SK-N-MC (cell line): ENCODE results near the gene VPS41.

Source experiments
- DNase-seq: peaks from one replicate; pipeline ENCODE4 v3.0.0-alpha.2; 2011; ENCODE audit warnings: low read depth, low spot score
- H3K27ac ChIP-seq: fragments of 200-600 bp; sonication (generic); 2 replicates; pipeline ENCODE4 v1.5.1; 2016; ENCODE audit warnings: mixed run types
- H3K36me3 ChIP-seq: fragments of 200-600 bp; sonication (generic); 2 replicates; pipeline ENCODE4 v1.6.1; 2017; ENCODE audit warnings: antibody characterized with exemption, low read length, mixed read lengths; ENCODE audit not compliant: insufficient read depth
- H3K4me3 ChIP-seq: fragments of 200-600 bp; sonication (generic); 2 replicates; pipeline ENCODE4 v1.5.1; 2016
- H3K9ac ChIP-seq: fragments of 200-600 bp; sonication (generic); 2 replicates; pipeline ENCODE4 v1.8.0; 2017; ENCODE audit warnings: mixed run types, mixed read lengths; ENCODE audit not compliant: insufficient read length
- H3K9me3 ChIP-seq: fragments of 200-600 bp; sonication (generic); 2 replicates; pipeline ENCODE4 v1.6.1; 2017; ENCODE audit warnings: low read depth, mild to moderate bottlenecking, antibody characterized with exemption, low read length, moderate library complexity, mixed read lengths
- EZH2 ChIP-seq: fragments of 200-600 bp; sonication (generic); IDR thresholded peaks from one replicate; pipeline ENCODE4 v1.6.1; 2017; ENCODE audit warnings: antibody characterized with exemption
- FOXP2 ChIP-seq: optimal IDR thresholded peaks from 2 replicates; pipeline ENCODE3; 2011; ENCODE audit warnings: mild to moderate bottlenecking, moderate library complexity; ENCODE audit not compliant: insufficient read depth; ENCODE audit errors: extremely low read length, control extremely low read depth
- POLR2AphosphoS5 ChIP-seq: IDR thresholded peaks from 2 replicates; pipeline ENCODE4 v1.6.1; 2012; ENCODE audit warnings: mild to moderate bottlenecking, low read depth, low read length, borderline replicate concordance

Gene VPS41

DNA sequence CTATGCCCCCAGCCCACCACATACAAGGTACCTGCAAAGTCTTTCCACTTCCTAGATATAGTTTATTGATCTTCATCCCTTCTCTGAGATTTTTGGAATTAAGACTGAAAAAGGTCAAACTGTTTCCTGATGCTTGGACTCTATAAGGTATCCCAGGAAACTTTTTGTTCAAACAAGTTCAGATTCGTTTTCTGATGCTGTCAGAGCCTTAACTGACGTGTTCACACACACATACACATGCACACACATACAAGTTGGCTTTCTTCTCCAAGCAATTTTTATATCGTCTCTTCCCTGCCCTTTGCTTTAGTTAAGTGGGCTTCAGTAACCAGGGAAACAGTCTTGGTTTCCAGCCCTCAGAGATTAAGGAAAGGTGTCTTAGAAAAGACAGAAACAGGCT, 11.7 kb upstream of the VPS41 start:
- Histone ChIP-seq H3K27ac (no peak overlapping the region), H3K9me3 (no peaks in the 10 kb centered on the region)

GRCh38 chr7:38916396-38916795, 7.4 kb upstream of the VPS41 start:
- TF ChIP-seq POLR2AphosphoS5 (no peak), EZH2 (no peak), FOXP2 (no peak)
- no peak for DNase-seq
- no peak overlapping the region for H3K9ac ChIP-seq
- H3K36me3 ChIP-seq, result no peaks in the 10 kb centered on the region
- H3K27ac ChIP-seq, result no peak overlapping the region
- no peaks in the 10 kb centered on the region for H3K9me3 ChIP-seq
- no peak overlapping the region for H3K4me3 ChIP-seq

More for the DNA sequence above, 11.7 kb upstream of the VPS41 start:
- DNase-seq, result no peak
- TF ChIP-seq POLR2AphosphoS5 (no peak), FOXP2 (no peak), EZH2 (no peak)
- Histone ChIP-seq H3K9ac (no peak overlapping the region), H3K36me3 (no peaks in the 10 kb centered on the region), H3K4me3 (no peak overlapping the region)

DNA sequence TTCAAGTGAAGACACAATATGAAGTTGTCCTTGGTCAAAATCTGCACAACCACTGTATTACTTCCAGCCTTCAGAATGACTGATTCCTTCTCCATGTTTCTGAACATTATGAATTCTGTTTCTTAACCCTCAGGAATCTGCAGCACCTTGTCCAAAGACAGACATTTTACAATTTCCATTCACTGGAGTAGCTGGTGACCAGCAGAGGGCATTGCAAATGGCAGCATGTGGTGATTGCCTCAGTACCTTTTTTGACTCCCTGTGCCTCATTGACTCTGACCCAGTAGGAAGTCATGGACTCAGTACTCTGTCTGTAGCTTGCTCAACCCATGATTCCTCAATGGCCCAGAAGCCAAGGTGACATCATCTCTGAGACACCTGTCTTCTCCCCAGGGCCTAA, 879 bp upstream of the VPS41 start:
- no peak for DNase-seq
- no peaks in the 10 kb centered on the region for H3K36me3 ChIP-seq
- TF ChIP-seq POLR2AphosphoS5, result no peak
- no peak for TF ChIP-seq FOXP2
- TF ChIP-seq EZH2, result no peak
- no peaks in the 10 kb centered on the region for H3K9me3 ChIP-seq
- H3K9ac ChIP-seq, result no peak overlapping the region
- H3K4me3 ChIP-seq, result no peak overlapping the region
- H3K27ac ChIP-seq, result no peak overlapping the region

DNA sequence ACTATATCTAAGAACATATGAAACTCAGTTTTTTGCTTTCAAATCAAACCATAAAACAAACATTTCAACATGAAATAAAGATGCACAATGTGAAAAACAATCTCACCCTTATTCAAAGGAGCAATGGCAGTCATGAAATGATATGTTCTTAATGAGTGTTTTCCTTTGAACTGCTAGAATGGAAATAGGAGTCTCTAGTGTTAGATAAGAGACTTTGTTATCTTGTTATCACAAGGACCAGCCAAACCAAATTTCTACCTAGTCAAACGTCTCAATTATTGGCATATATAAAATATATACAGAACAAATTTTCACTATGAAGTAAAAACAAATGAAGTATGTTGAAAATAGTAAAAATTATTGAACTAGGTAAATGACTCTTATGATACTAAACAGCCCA, 1.2 kb downstream of the VPS41 start:
- Histone ChIP-seq H3K9me3 (no peaks in the 10 kb centered on the region), H3K27ac (no peak overlapping the region), H3K36me3 (no peaks in the 10 kb centered on the region), H3K4me3 (peak overlapping the region; percentile 90; the same call in 1 of the 2 replicates), H3K9ac (no peak overlapping the region)
- TF ChIP-seq POLR2AphosphoS5, result no peak
- DNase-seq, result no peak

DNA sequence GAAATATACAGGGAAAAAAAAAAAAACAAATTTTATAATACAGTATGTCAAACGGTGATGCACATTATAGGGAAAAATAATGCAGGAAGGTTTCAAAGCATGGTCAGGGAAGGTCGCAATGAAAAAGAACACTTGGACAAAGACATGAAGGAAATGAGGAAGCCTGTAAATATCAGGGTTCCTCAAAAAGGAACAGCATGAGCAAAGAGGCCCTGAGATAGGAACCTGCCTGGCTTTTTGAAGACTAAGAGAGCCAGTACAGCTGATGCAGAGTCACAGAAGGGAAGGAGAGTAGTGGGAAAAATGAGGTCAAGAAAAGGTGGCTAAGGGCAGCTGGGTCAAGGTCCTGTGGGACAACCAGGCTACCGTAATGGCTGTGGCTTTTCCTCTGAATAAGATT, 1.9 kb downstream of the VPS41 start:
- H3K27ac ChIP-seq, result no peak overlapping the region
- DNase-seq, result no peak
- no peak for TF ChIP-seq FOXP2
- no peak for TF ChIP-seq EZH2
- TF ChIP-seq POLR2AphosphoS5, result no peak
- H3K36me3 ChIP-seq, result no peaks in the 10 kb centered on the region
- H3K4me3 ChIP-seq, result no peak overlapping the region
- H3K9ac ChIP-seq, result no peak overlapping the region
- no peaks in the 10 kb centered on the region for H3K9me3 ChIP-seq

- TF ChIP-seq EZH2 (no peak), FOXP2 (no peak), POLR2AphosphoS5 (no peak)
- no peak overlapping the region for H3K27ac ChIP-seq
These were observed 3.8 kb downstream of the VPS41 start for GRCh38 chr7:38905056-38905759.

GRCh38 chr7:38903057-38903456, 5.9 kb downstream of the VPS41 start:
- TF ChIP-seq FOXP2 (no peak), EZH2 (no peak), POLR2AphosphoS5 (no peak)
- no peak overlapping the region for H3K9ac ChIP-seq
- H3K36me3 ChIP-seq, result no peaks in the 10 kb centered on the region
- no peak overlapping the region for H3K4me3 ChIP-seq
- no peak for DNase-seq
- H3K27ac ChIP-seq, result no peak overlapping the region
- H3K9me3 ChIP-seq, result no peaks in the 10 kb centered on the region

More at GRCh38 chr7:38905056-38905759, 3.8 kb downstream of the VPS41 start:
- H3K9me3 ChIP-seq, result no peaks in the 10 kb centered on the region
- H3K36me3 ChIP-seq, result no peaks in the 10 kb centered on the region
- DNase-seq, result no peak
- H3K9ac ChIP-seq, result no peak overlapping the region
- no peak overlapping the region for H3K4me3 ChIP-seq

DNA sequence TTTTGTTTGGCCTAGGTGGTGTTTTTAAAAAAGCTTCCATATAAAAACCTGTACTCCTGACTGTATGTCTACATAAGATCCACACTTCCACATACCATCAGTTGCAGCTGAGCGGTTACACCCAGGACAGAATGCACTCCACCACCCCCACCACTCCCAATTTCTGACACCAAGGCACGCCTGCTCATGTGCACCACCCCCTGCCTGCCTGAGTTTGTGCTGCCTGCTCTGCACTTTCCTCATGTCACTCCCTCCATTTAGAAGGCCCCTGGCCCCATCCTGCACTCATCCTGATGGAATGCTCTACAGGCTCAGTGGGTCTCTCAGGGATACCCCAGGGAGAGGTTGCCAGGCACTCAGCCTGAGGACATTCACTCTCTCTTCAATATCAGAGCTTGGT, 6.5 kb downstream of the VPS41 start:
- TF ChIP-seq FOXP2 (no peak), POLR2AphosphoS5 (no peak), EZH2 (no peak)
- Histone ChIP-seq H3K27ac (no peak overlapping the region), H3K36me3 (no peaks in the 10 kb centered on the region), H3K9ac (no peak overlapping the region), H3K4me3 (no peak overlapping the region), H3K9me3 (no peaks in the 10 kb centered on the region)
- DNase-seq, result no peak

DNA sequence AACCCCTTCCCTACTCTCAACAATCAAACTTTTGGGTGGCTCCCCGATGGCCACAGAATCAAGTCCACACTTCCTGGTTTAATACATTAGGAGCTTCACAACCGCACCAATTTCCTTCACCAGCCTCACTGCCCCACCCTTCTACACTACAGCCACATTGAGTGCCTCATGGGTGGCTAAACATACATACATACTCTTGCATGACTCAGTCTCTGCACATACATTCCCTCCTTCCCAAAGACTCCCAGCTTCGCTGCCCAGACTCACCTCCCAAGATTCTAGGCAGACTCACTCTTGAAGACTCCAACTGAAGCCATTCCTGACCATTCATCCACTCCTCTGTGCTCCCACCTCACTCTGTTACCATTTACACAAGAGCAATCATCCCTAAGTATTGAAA, 15.9 kb downstream of the VPS41 start:
- H3K36me3 ChIP-seq, result peaks cover 9% of the 10 kb centered on the region; the same call in 1 of the 2 replicates
- H3K4me3 ChIP-seq, result no peak overlapping the region
- no peak for TF ChIP-seq FOXP2
- TF ChIP-seq POLR2AphosphoS5, result no peak
- no peak for TF ChIP-seq EZH2
- H3K9me3 ChIP-seq, result no peaks in the 10 kb centered on the region
- no peak overlapping the region for H3K9ac ChIP-seq
- DNase-seq, result no peak
- H3K27ac ChIP-seq, result no peak overlapping the region
